Peyer's patch (tissue), 4 donors: ENCODE measurements around the gene OGDHL. TPM values are rescaled to one million over a fixed set of nuclear protein-coding genes. Genes with fewer than 3 reads are reported as not detected.
A peak's percentile ranks its signal among the peaks of the same experiment; 100 is the strongest.

Source experiments
- DNase-seq, 3 donors: peaks; one replicate each; pipeline ENCODE4 v3.0.0-alpha.2; 2017 to 2019
- H3K27ac ChIP-seq, 4 donors: fragments of 200-600 bp; sonication (generic); one replicate each; pipeline ENCODE4 v1.5.1; 2016 to 2019
- H3K27me3 ChIP-seq, 2 donors: fragments of 200-600 bp; sonication (generic); one replicate each; pipeline ENCODE4 v1.5.1; 2019
- H3K36me3 ChIP-seq, 3 donors: fragments of 200-600 bp; sonication (generic); one replicate each; pipeline ENCODE4 v1.5.1; 2016 to 2019
- H3K4me1 ChIP-seq, 4 donors: fragments of 200-600 bp; sonication (generic); one replicate each; pipeline ENCODE4 v1.5.1; 2016 to 2019
- H3K4me3 ChIP-seq, 4 donors: fragments of 200-600 bp; sonication (generic); 1 replicate in 3 of 4; 2 replicates in 1 of 4; pipeline ENCODE4 v1.5.1; 2016 to 2019; ENCODE audit warnings: mild to moderate bottlenecking in 1 of 4
- H3K9me3 ChIP-seq, 4 donors: fragments of 200-600 bp; sonication (generic); one replicate each; pipeline ENCODE4 v1.5.1; 2016 to 2019; ENCODE audit warnings: mild to moderate bottlenecking in 1 of 4
- CTCF ChIP-seq, 6 experiments: fragments of 450-650 bp in 4 of 6; fragments of 200-600 bp in 2 of 6; sonication (generic) in 1 of 6; IDR thresholded peaks; one replicate each; pipeline ENCODE4 v1.5.1; 2017 to 2019; ENCODE audit warnings: antibody characterized with exemption in 6 of 6, mild to moderate bottlenecking in 3 of 6, moderate library complexity in 1 of 6
- POLR2A ChIP-seq, 2 donors: fragments of 450-650 bp; IDR thresholded peaks; one replicate each; pipeline ENCODE4 v1.5.1; 2017; ENCODE audit warnings: antibody characterized with exemption in 2 of 2, mild to moderate bottlenecking in 2 of 2, moderate library complexity in 2 of 2
- total RNA-seq, 4 donors: library from RNA; depleted of rRNA; stranded (reverse); fragments of >200 nt; gene quantifications; one replicate each; pipeline ENCODE4 v1.1.0, GENCODE V29; 2016

The OGDHL gene
- total RNA-seq, 4 donors from 2014 or later = 1.7 to 4.3 (median 3.0) TPM

GRCh38 chr10:49741108-49741995, 20.8 kb downstream of the OGDHL start:
- no peak for DNase-seq
- no peak overlapping the region for H3K27ac ChIP-seq
- H3K4me1 ChIP-seq = no peaks in the 10 kb centered on the region
- no peaks in the 10 kb centered on the region for H3K27me3 ChIP-seq
- no peaks in the 10 kb centered on the region for H3K36me3 ChIP-seq
- no peaks in the 10 kb centered on the region for H3K9me3 ChIP-seq
- no peak overlapping the region for H3K4me3 ChIP-seq
- TF ChIP-seq CTCF (IDR thresholded peaks at IDR 0.05) (no peak), POLR2A (IDR thresholded peaks at IDR 0.05) (no peak)

- Histone ChIP-seq H3K27ac (no peak overlapping the region), H3K4me1 (no peaks in the 10 kb centered on the region), H3K4me3 (no peak overlapping the region), H3K27me3 (no peaks in the 10 kb centered on the region), H3K36me3 (no peaks in the 10 kb centered on the region), H3K9me3 (no peaks in the 10 kb centered on the region)
- TF ChIP-seq CTCF (IDR thresholded peaks at IDR 0.05) (no peak), POLR2A (IDR thresholded peaks at IDR 0.05) (no peak)
- DNase-seq = no peak
Measured at GRCh38 chr10:49740346-49741107, 21.6 kb downstream of the OGDHL start.

GRCh38 chr10:49739426-49739825, 22.7 kb downstream of the OGDHL start:
- Histone ChIP-seq H3K9me3 (no peaks in the 10 kb centered on the region), H3K27ac (no peak overlapping the region), H3K4me3 (no peak overlapping the region), H3K36me3 (no peaks in the 10 kb centered on the region), H3K4me1 (no peaks in the 10 kb centered on the region), H3K27me3 (no peaks in the 10 kb centered on the region)
- DNase-seq = no peak
- TF ChIP-seq POLR2A (IDR thresholded peaks at IDR 0.05) (no peak), CTCF (IDR thresholded peaks at IDR 0.05) (no peak)

GRCh38 chr10:49738616-49739360, 23.3 kb downstream of the OGDHL start:
- no peak for TF ChIP-seq POLR2A (IDR thresholded peaks at IDR 0.05)
- TF ChIP-seq CTCF (IDR thresholded peaks at IDR 0.05) = no peak
- no peaks in the 10 kb centered on the region for H3K27me3 ChIP-seq
- H3K9me3 ChIP-seq = no peaks in the 10 kb centered on the region
- H3K36me3 ChIP-seq = no peaks in the 10 kb centered on the region
- H3K27ac ChIP-seq = no peak overlapping the region
- DNase-seq = no peak
- no peaks in the 10 kb centered on the region for H3K4me1 ChIP-seq
- no peak overlapping the region for H3K4me3 ChIP-seq

GRCh38 chr10:49737474-49738201, 24.5 kb downstream of the OGDHL start:
- TF ChIP-seq POLR2A (IDR thresholded peaks at IDR 0.05) = no peak
- no peak for TF ChIP-seq CTCF (IDR thresholded peaks at IDR 0.05)
- Histone ChIP-seq H3K27ac (no peak overlapping the region), H3K36me3 (no peaks in the 10 kb centered on the region), H3K9me3 (no peaks in the 10 kb centered on the region), H3K4me3 (no peak overlapping the region), H3K4me1 (no peaks in the 10 kb centered on the region), H3K27me3 (no peaks in the 10 kb centered on the region)
- DNase-seq = peak in 1 of 3 donors; percentile 42
